Femur (tissue), 1 donor: ENCODE results near the gene AMBRA1.

Experiments used
- DNase-seq: peaks from one replicate; pipeline ENCODE4 v3.0.0-alpha.2; 2017

The AMBRA1 gene

DNA sequence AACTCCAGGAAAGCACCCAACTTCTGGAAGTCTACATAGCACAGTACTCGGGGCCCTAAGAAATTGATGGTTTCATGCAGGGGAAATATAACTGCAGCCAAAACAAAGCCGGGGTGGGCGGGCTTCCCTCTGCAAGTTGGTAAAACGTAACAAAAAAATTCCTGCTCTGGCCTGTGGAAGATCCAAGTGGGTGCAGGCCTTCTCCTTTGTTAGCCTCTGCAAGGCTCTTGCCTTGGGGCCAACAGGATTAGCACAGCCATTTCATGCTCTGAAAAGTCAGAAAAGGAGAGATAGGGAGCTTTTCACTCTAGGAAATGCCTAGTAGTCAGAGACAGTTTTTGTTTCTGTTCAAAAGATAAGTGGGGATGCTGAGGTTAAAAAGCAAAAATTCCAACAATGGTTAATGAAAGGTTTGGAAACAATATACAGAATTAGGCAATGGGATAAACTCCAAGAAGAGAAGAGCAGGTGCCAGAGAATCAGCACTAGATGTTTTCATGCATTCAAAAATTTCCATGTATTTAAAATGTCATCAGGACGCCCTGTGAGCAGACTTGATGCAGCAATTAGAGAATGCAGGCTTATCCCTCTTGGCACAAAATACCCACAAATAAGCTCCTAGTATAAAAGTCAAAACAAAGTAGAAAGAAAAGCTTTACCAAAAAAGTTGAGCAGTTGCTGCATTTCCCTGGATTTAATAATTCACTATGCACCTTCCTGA is 130.0 kb downstream of the AMBRA1 start:
- DNase-seq, result peak; percentile 20

DNA sequence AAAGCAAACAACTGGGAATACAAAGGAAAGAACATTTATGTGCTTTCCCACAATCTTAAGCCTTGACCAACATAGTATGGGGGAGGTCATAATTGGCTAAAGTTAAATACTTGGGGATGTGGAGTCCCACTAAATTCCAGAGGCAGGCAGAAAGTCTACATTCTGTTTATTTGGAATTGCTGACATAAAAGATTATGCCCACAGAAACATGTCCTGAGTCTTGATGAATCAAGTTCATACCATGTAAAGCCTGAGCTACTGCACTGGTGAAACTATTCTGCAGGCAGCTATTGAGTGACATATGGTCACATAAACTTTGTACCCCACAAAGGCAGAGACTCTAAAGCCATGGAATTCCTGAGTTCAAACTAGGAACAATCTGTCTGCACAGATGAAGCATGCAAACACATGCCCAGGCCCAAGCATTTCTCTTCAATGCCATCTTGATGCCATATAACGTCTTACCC is 132.3 kb downstream of the AMBRA1 start:
- DNase-seq, result no peak

GRCh38 chr11:46458491-46458890 is 135.3 kb downstream of the AMBRA1 start:
- DNase-seq, result no peak

GRCh38 chr11:46457659-46458424 is 136.0 kb downstream of the AMBRA1 start:
- DNase-seq, result no peak

DNA sequence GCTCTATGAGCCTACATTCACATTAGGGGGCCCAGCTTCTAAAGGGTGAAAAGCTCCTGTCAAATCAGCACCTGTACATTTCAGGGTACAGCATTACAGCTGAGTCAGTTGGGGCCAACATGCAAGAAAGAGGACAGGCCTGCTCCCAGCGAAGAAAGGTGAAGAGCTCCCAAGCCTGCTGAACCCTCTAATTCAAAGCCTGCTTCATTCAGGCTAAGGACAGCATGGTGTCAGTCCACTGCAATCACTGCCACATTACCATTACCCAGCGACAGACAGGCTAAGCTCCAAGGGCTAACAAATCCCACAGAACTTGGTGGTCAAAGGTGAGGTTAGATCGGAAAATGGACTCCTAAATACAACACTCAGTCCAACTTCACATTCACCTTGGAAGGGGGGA is 136.8 kb downstream of the AMBRA1 start:
- no peak for DNase-seq

- DNase-seq, result no peak
These were observed 137.4 kb downstream of the AMBRA1 start for GRCh38 chr11:46456269-46457001.

DNA sequence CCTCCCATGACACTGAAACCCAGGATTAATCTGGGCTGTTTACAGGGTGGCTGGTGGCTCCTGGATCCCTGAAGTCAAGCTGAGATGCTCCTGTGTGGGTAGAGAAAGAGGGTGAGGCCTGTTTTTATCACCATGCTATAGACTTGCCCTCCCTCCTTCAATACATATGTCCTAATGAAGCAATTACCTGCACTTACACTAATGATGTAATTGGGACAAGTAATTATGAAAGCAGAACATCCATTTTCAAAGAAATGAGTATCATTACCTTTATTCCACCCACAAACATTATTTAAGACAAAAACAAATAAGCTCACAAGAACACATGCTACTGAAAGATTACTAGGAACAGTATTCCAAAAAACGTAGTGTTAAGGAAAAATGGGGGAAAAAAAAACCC is 138.0 kb downstream of the AMBRA1 start:
- no peak for DNase-seq

DNA sequence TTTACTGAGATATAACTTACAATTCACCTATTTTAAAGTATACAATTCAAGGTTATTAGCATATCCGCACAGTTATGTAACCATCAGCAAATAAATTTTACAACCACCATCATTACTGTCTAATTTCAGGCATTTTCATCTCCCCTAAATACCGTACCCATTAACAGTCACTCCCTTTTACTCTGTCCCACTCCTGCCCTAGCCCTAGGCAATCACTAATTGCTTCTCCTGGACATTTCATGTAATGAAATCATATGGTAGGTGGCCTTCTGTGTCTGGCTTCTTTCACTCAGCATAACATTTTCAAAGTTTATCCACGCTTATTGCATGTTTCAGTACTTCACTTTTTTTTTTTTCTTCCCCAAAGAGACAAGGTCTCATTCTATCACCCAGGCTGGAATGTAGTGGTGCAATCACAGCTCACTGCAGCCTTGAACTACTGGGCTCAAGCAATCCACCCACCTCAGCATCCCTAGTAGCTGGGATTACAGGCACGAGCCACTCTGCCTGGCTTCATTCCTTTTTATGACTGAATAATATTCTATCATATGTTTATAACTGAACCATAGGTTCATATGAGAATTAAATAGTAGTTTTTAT is 140.8 kb downstream of the AMBRA1 start:
- DNase-seq, result no peak

DNA sequence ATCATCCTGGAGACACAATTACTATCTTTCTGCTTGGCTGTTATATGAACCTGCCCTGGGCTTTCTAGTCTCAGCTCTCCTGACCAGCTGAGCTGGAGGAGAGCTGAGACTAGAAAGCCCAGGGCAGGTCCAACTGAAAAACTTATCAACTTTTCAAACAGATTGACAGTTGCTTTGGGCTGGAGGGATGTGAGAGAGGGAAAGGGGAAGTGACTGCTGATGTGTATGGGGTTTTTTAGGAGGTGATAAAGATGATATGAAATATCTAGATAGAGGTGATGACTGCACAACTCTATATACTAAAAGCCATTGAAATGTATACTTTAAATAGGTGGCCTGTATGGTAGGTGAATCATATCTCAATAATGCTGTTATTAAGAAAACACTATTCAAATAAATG is 142.1 kb downstream of the AMBRA1 start:
- DNase-seq, result no peak

DNA sequence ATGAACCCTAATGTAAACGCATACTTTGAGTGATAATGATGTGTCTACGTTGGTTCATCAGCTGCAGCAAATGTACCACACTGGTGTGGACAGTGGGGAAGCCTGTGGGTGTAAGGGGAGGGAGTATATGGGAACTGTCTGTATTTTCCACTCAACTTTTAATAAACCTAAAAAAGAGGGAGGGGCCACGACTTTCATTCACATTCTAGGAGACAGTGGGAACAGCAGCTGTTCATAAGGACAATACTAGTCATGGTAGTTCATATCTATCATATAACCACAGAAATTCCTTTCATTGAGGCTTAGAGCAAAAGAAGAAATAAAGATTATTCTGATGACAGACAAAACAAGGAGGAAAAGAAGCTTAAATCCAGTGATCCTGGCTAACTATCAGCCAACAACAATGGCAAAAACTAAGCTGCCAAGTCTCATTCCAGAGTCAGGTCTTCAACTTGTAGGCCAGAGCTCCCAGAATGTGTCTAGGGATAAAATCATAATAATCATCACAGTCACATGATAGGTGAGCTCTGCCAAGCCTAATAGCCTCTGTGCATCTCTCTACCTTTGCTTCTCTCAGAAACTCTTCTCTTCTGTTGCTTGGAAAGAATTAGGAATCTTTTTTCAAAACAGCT is 142.9 kb downstream of the AMBRA1 start:
- DNase-seq, result no peak

DNA sequence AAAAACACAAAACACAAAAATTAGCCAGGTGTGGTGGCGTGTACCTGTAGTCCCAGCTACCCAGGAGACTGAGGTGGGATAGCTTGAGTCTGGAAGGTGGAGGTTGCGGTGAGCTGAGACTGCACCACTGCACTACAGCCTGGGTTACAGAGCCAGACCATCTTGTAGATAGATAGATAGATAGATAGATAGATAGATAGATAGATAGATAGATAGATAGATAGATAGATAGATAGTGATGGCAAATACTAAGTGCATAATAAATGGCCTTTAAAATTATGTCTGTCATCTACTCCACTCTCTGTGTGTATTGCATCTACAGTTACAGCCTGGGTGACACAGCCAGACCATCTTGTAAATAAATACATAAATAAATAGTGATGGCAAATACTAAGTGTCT is 146.3 kb downstream of the AMBRA1 start:
- DNase-seq, result no peak

DNA sequence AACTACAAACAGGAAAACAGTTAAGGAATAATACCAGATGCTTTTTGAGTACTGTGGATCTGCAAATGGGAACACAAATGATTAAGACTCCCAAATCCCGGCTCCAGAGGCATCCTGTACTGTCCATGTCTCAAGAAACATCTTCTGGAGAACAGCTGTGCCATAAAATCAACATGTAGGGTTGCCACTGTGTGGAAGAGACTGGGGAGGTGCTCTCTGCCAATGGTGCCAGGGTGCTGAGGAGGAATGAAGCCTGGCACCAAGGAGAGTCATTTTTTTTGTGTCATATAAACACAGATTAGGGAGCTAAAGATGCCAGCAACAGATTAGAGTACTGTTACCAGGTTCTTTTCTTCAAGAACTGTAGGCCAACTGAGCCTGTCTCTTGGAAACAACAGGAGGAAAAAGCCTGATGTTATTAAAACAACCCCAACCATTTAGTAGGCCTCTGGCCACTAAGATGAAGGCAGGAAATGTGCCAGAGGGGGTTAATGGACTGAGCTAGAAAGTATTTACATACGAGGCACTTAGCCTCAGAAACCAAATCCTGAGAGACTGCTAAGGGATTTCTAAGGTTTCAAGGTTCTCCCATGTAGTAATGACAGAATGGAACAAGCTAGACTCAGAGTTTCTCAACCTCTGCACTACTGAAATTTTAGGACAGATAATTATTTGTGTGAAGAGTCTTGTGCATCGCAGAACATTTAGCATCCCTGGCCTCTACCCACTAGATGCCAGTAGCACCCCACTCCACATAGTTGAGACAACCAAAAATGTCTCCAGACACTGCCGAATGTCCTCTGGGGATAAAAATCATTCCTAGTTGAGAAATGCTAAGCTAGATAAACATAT is 147.7 kb downstream of the AMBRA1 start:
- peak; percentile 35 for DNase-seq

- no peak for DNase-seq
These were observed 148.5 kb downstream of the AMBRA1 start for GRCh38 chr11:46445192-46445919.

- DNase-seq, result no peak
These were observed 149.5 kb downstream of the AMBRA1 start for GRCh38 chr11:46444305-46444704.

GRCh38 chr11:46438211-46438610 is 155.6 kb downstream of the AMBRA1 start:
- no peak for DNase-seq

DNA sequence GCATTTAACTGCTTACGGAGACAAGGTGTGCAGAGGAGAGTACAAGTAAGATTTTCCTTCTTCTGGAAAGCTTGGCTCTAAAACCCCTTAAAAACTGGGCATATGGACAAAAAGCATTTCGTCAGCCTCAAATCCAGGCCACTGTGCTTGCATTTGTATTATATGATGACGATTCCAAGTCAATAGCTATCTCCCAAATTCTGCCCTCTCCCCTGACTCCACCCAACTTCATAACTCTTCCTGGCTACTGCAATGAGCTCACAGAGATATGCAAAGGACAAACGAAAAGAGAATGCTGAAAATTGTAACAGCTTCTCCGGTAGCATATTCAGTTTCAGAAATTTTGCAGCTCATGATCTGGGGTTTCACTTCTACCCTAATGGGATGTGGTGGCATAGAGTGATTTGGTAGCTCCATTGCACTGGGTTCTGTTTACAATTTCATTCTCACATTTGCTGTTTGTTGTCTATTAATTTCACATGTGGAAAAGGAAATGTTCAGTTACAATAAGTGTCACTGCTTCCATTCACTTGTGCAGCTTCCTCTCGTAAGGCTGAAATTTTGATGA is 156.6 kb downstream of the AMBRA1 start:
- DNase-seq, result no peak

- DNase-seq, result no peak
These were observed 157.7 kb downstream of the AMBRA1 start for GRCh38 chr11:46436113-46436512.

GRCh38 chr11:46435679-46436078 is 158.1 kb downstream of the AMBRA1 start:
- no peak for DNase-seq

DNA sequence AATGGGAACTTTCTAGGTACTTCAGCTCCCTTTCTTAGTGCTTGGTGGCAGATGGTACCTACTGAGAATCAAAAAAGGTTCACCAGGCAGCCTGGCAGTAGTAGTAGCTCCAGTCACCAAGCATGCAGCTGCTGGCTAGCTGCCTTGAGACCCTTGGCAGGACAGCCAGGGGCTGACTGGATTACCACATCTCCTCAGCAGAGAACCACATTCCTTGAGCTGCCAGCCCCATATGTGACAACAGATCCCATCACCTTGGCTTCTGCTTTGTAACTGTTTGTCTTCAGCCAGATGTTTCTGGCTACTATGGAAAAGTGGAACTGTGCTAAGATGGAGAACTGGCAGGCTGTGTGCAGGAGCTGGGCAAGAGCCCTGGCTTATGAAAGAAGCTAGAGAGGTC is 162.6 kb downstream of the AMBRA1 start:
- DNase-seq, result no peak

DNA sequence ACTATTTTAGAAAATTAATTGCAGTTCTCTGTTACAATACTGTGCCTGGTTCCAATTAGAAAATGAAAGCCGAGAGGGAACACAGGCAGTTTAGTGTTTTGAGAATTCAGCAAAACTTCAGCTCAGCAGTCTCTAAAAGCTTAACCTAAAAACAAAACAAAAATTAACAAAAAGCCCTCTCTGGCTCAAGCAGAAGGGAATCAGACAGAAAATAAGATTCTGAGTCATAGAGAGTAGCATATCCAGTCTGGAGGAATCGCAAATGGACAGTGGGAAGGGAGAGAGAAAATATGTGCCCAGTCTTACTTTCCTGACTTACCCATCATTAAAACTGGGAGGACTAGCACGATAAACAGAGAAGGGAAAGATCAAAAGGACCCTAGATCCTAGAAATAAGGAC is 164.1 kb downstream of the AMBRA1 start:
- DNase-seq, result no peak

- DNase-seq, result no peak
These were observed 166.5 kb downstream of the AMBRA1 start for GRCh38 chr11:46427364-46427763.
